Upper lobe of right lung (tissue), 1 donor: ENCODE results near the gene FOXD4L3. TPM values are rescaled to one million over a fixed set of nuclear protein-coding genes. Genes with fewer than 3 reads are reported as not detected.
"Not testable (repeated sequence)": the region's sequence is repeated elsewhere in the genome, so short reads cannot be mapped to it uniquely, and the experiment has no call there.

Experiments used
- ATAC-seq: fragments of 200-7000 bp; cut with Tn5 transposase; one replicate; pipeline ENCODE4 v1.9.1; 2020; ENCODE audit warnings: mild to moderate bottlenecking, moderate library complexity
- DNase-seq: peaks from one replicate; pipeline ENCODE4 v3.0.0-alpha.2; 2020
- H3K27ac ChIP-seq: fragments of 200-600 bp; one replicate; pipeline ENCODE4 v1.8.0; 2022
- H3K27me3 ChIP-seq: fragments of 200-600 bp; one replicate; pipeline ENCODE4 v1.8.0; 2022; ENCODE audit warnings: mild to moderate bottlenecking
- H3K36me3 ChIP-seq: fragments of 200-600 bp; one replicate; pipeline ENCODE4 v1.8.0; 2022
- H3K4me1 ChIP-seq: fragments of 200-600 bp; one replicate; pipeline ENCODE4 v1.8.0; 2022
- H3K4me3 ChIP-seq: fragments of 200-600 bp; one replicate; pipeline ENCODE4 v1.8.0; 2022; ENCODE audit warnings: mild to moderate bottlenecking
- H3K9me3 ChIP-seq: fragments of 200-600 bp; one replicate; pipeline ENCODE4 v1.8.0; 2022
- CTCF ChIP-seq: fragments of 200-600 bp; IDR thresholded peaks from one replicate; pipeline ENCODE4 v1.8.0; 2022; ENCODE audit warnings: antibody characterized with exemption
- intact Hi-C: fragments of 100-400 bp; cut with DNase I; formaldehyde crosslinking; loops from one replicate; pipeline ENCODE4 v1.11.0; 2022
- total RNA-seq: library from RNA; stranded (reverse); fragmentation: NEBNext Ultra II Directional; extraction: Animal tissue kit (Norgen Biotek cat#: 25700); gene quantifications from one replicate; pipeline ENCODE4 v1.2.1, GENCODE V29; 2021
- donor health status: DM: no; HTN: yes; CAD: no; lungs with severe emphysema.

FOXD4L3 gene
- total RNA-seq, 1 donor from 2014 or later, result not detected

- DNase-seq, ATAC-seq: not testable (repeated sequence)
Observed at GRCh38 chr9:68330531-68331173, 28.0 kb downstream of the FOXD4L3 start.

GRCh38 chr9:68332122-68332521 is 29.5 kb downstream of the FOXD4L3 start:
- H3K36me3 ChIP-seq, H3K27ac ChIP-seq, H3K9me3 ChIP-seq, H3K4me1 ChIP-seq, DNase-seq, H3K27me3 ChIP-seq, intact Hi-C loops, H3K4me3 ChIP-seq, ATAC-seq: not testable (repeated sequence)

More at GRCh38 chr9:68330531-68331173, 28.0 kb downstream of the FOXD4L3 start:
- H3K27me3 ChIP-seq, H3K36me3 ChIP-seq, H3K27ac ChIP-seq, H3K9me3 ChIP-seq, H3K4me3 ChIP-seq, intact Hi-C loops, H3K4me1 ChIP-seq: not testable (repeated sequence)

- H3K36me3 ChIP-seq, ATAC-seq, DNase-seq, intact Hi-C loops, H3K27me3 ChIP-seq, H3K27ac ChIP-seq, H3K4me1 ChIP-seq, H3K4me3 ChIP-seq, H3K9me3 ChIP-seq: not testable (repeated sequence)
Observed at GRCh38 chr9:68335935-68336334, 33.3 kb downstream of the FOXD4L3 start.

- H3K27ac ChIP-seq, DNase-seq, ATAC-seq, H3K27me3 ChIP-seq, intact Hi-C loops, H3K9me3 ChIP-seq, H3K4me1 ChIP-seq, H3K4me3 ChIP-seq, H3K36me3 ChIP-seq: not testable (repeated sequence)
Observed at GRCh38 chr9:68336639-68337339, 34.1 kb downstream of the FOXD4L3 start.

- intact Hi-C loops, H3K36me3 ChIP-seq, H3K27me3 ChIP-seq, ATAC-seq, H3K4me1 ChIP-seq, DNase-seq, H3K9me3 ChIP-seq, H3K27ac ChIP-seq, H3K4me3 ChIP-seq: not testable (repeated sequence)
Observed at GRCh38 chr9:68338000-68338399, 35.3 kb downstream of the FOXD4L3 start.

- H3K4me3 ChIP-seq, H3K9me3 ChIP-seq, H3K36me3 ChIP-seq, H3K27ac ChIP-seq, H3K4me1 ChIP-seq, intact Hi-C loops, DNase-seq, H3K27me3 ChIP-seq: not testable (repeated sequence)
- peak; percentile 98 for ATAC-seq
- TF ChIP-seq CTCF, result peak; percentile 32
Observed at GRCh38 chr9:68342265-68343025, 39.8 kb downstream of the FOXD4L3 start.

- DNase-seq, intact Hi-C loops, H3K27me3 ChIP-seq, H3K9me3 ChIP-seq, H3K27ac ChIP-seq, H3K4me3 ChIP-seq, H3K36me3 ChIP-seq, H3K4me1 ChIP-seq, ATAC-seq: not testable (repeated sequence)
Observed at GRCh38 chr9:68343242-68343641, 40.6 kb downstream of the FOXD4L3 start.

GRCh38 chr9:68343992-68344391 is 41.3 kb downstream of the FOXD4L3 start:
- ATAC-seq, DNase-seq, intact Hi-C loops: not testable (repeated sequence)

GRCh38 chr9:68351689-68352088 is 49.0 kb downstream of the FOXD4L3 start:
- H3K27me3 ChIP-seq, DNase-seq, H3K4me1 ChIP-seq, intact Hi-C loops, H3K9me3 ChIP-seq, H3K27ac ChIP-seq, H3K4me3 ChIP-seq, H3K36me3 ChIP-seq: not testable (repeated sequence)
- peak; percentile 55 for ATAC-seq

More at GRCh38 chr9:68343992-68344391, 41.3 kb downstream of the FOXD4L3 start:
- not testable (repeated sequence) for H3K27ac ChIP-seq, H3K4me3 ChIP-seq, H3K9me3 ChIP-seq, H3K36me3 ChIP-seq, H3K27me3 ChIP-seq, H3K4me1 ChIP-seq

Other genes starting within 250 kb of the FOXD4L3 start
- 26.5 TPM for gene ZNG1C, start 60.9 kb upstream of the FOXD4L3 start, total RNA-seq
- 25.0 TPM for gene PGM5, start 53.7 kb downstream of the FOXD4L3 start, total RNA-seq
- gene TMEM252, start 238.0 kb downstream of the FOXD4L3 start, total RNA-seq, result not detected